Upper lobe of right lung (tissue), 1 donor: Measurements from ENCODE around the gene GPRC5A. TPM values are rescaled to one million over a fixed set of nuclear protein-coding genes. Genes with fewer than 3 reads are reported as not detected.

Experiments used
- ATAC-seq: fragments of 200-7000 bp; cut with Tn5 transposase; one replicate; pipeline ENCODE4 v1.9.1; 2020; ENCODE audit warnings: mild to moderate bottlenecking, moderate library complexity
- DNase-seq: peaks from one replicate; pipeline ENCODE4 v3.0.0-alpha.2; 2020
- H3K27ac ChIP-seq: fragments of 200-600 bp; one replicate; pipeline ENCODE4 v1.8.0; 2022
- H3K27me3 ChIP-seq: fragments of 200-600 bp; one replicate; pipeline ENCODE4 v1.8.0; 2022; ENCODE audit warnings: mild to moderate bottlenecking
- H3K36me3 ChIP-seq: fragments of 200-600 bp; one replicate; pipeline ENCODE4 v1.8.0; 2022
- H3K4me1 ChIP-seq: fragments of 200-600 bp; one replicate; pipeline ENCODE4 v1.8.0; 2022
- H3K4me3 ChIP-seq: fragments of 200-600 bp; one replicate; pipeline ENCODE4 v1.8.0; 2022; ENCODE audit warnings: mild to moderate bottlenecking
- H3K9me3 ChIP-seq: fragments of 200-600 bp; one replicate; pipeline ENCODE4 v1.8.0; 2022
- CTCF ChIP-seq: fragments of 200-600 bp; IDR thresholded peaks from one replicate; pipeline ENCODE4 v1.8.0; 2022; ENCODE audit warnings: antibody characterized with exemption
- intact Hi-C: fragments of 100-400 bp; cut with DNase I; formaldehyde crosslinking; loops from one replicate; pipeline ENCODE4 v1.11.0; 2022
- total RNA-seq: library from RNA; stranded (reverse); fragmentation: NEBNext Ultra II Directional; extraction: Animal tissue kit (Norgen Biotek cat#: 25700); gene quantifications from one replicate; pipeline ENCODE4 v1.2.1, GENCODE V29; 2021
- donor health status: DM: no; HTN: yes; CAD: no; lungs with severe emphysema.

The GPRC5A gene
- total RNA-seq, 1 donor from 2014 or later: 886 TPM

GRCh38 chr12:12908711-12909110, 17.3 kb downstream of the GPRC5A start:
- TF ChIP-seq CTCF: no peak

GRCh38 chr12:12909228-12909994, 18.0 kb downstream of the GPRC5A start:
- Histone ChIP-seq H3K4me3 (no peak overlapping the region), H3K9me3 (no peaks in the 10 kb centered on the region), H3K27me3 (no peaks in the 10 kb centered on the region), H3K36me3 (peaks cover 7% of the 10 kb centered on the region), H3K27ac (no peak overlapping the region), H3K4me1 (peaks cover 8% of the 10 kb centered on the region)
- no peak for DNase-seq
- no peak for TF ChIP-seq CTCF
- intact Hi-C loops: no loop called here
- ATAC-seq: no peak

More at GRCh38 chr12:12908711-12909110, 17.3 kb downstream of the GPRC5A start:
- DNase-seq: no peak
- Histone ChIP-seq H3K36me3 (peaks cover 6% of the 10 kb centered on the region), H3K27me3 (no peaks in the 10 kb centered on the region), H3K4me1 (peaks cover 13% of the 10 kb centered on the region), H3K27ac (no peak overlapping the region), H3K9me3 (no peaks in the 10 kb centered on the region), H3K4me3 (no peak overlapping the region)
- peak; percentile 5 for ATAC-seq
- intact Hi-C loops: no loop called here

GRCh38 chr12:12909995-12910420, 18.6 kb downstream of the GPRC5A start:
- DNase-seq (no peak), ATAC-seq (peak; percentile 70)
- H3K4me3 ChIP-seq: no peak overlapping the region
- peaks cover 7% of the 10 kb centered on the region for H3K36me3 ChIP-seq
- no peak for TF ChIP-seq CTCF
- intact Hi-C loops: no loop called here
- H3K27me3 ChIP-seq: no peaks in the 10 kb centered on the region
- H3K9me3 ChIP-seq: no peaks in the 10 kb centered on the region
- H3K4me1 ChIP-seq: peaks cover 8% of the 10 kb centered on the region
- no peak overlapping the region for H3K27ac ChIP-seq

GRCh38 chr12:12912711-12913110, 21.3 kb downstream of the GPRC5A start:
- Histone ChIP-seq H3K27ac (no peak overlapping the region), H3K9me3 (no peaks in the 10 kb centered on the region), H3K4me3 (no peak overlapping the region), H3K27me3 (no peaks in the 10 kb centered on the region), H3K36me3 (peaks cover 7% of the 10 kb centered on the region), H3K4me1 (peaks cover 15% of the 10 kb centered on the region)
- DNase-seq (no peak), ATAC-seq (no peak)
- no peak for TF ChIP-seq CTCF
- intact Hi-C loops: no loop called here

GRCh38 chr12:12915656-12916055, 24.3 kb downstream of the GPRC5A start:
- no peak overlapping the region for H3K27ac ChIP-seq
- no peak for TF ChIP-seq CTCF
- DNase-seq (no peak), ATAC-seq (no peak)
- no peaks in the 10 kb centered on the region for H3K9me3 ChIP-seq
- no peaks in the 10 kb centered on the region for H3K27me3 ChIP-seq
- H3K4me1 ChIP-seq: peaks cover 7% of the 10 kb centered on the region
- peaks cover 7% of the 10 kb centered on the region for H3K36me3 ChIP-seq
- intact Hi-C loops: no loop called here
- no peak overlapping the region for H3K4me3 ChIP-seq
